SK-N-SH treated with all-trans-retinoic acid at 6 μM for 48 hours (cell line): ENCODE results near the gene PRICKLE3.

Experiments
- ISL1 ChIP-seq: fragments of 250-450 bp; sonication (Bioruptor Pico); IDR thresholded peaks from 2 replicates; pipeline ENCODE4 v2.1.2; 2022; ENCODE audit warnings: mild to moderate bottlenecking, moderate library complexity
- RARB ChIP-seq: fragments of 250-450 bp; sonication (Bioruptor Pico); IDR thresholded peaks from 2 replicates; pipeline ENCODE4 v1.8.0; 2021; ENCODE audit warnings: mild to moderate bottlenecking, moderate library complexity
- SNAI2 ChIP-seq: fragments of 250-450 bp; sonication (Bioruptor Pico); IDR thresholded peaks from 2 replicates; pipeline ENCODE4 v1.5.0; 2020; ENCODE audit warnings: mild to moderate bottlenecking, moderate library complexity
- TOX ChIP-seq: fragments of 250-450 bp; sonication (Bioruptor Pico); IDR thresholded peaks from 2 replicates; pipeline ENCODE4 v1.8.0; 2021; ENCODE audit warnings: mild to moderate bottlenecking, moderate library complexity, borderline replicate concordance
- TF ChIP-seq, protein P1 (sequence below): fragments of 250-450 bp; sonication (Bioruptor Pico); IDR thresholded peaks from 2 replicates; pipeline ENCODE4 v1.5.0; 2020; ENCODE audit warnings: mild to moderate bottlenecking, moderate library complexity

DNA sequence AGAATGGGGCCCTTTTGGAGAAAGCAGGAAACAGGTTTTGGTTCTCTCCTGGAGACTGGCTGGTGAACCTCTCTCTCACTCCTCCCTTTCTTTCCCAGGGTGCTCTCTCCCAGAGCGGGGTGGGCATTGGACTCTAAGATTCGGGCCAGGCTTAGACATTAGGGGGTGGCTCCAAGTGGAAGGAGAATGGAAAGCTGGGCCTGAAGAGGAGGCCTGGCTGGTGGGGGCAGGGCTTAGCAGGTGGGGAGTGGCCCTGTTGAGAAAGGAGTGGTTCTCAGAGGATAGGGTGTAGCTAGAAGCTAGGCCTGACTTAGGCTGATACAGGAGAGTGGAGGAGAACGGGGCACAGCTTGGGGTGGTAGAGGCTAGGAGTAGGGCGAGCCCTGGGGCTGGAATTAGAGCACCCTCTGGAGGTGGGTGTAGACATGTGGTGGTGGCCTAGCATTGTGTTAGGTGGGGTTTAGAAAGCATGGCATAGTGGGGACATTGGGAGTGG lies 8.8 kb downstream of the PRICKLE3 start:
- TF ChIP-seq SNAI2 (CRISPR knock-in tag): no peak
- TF ChIP-seq, protein P1, sequence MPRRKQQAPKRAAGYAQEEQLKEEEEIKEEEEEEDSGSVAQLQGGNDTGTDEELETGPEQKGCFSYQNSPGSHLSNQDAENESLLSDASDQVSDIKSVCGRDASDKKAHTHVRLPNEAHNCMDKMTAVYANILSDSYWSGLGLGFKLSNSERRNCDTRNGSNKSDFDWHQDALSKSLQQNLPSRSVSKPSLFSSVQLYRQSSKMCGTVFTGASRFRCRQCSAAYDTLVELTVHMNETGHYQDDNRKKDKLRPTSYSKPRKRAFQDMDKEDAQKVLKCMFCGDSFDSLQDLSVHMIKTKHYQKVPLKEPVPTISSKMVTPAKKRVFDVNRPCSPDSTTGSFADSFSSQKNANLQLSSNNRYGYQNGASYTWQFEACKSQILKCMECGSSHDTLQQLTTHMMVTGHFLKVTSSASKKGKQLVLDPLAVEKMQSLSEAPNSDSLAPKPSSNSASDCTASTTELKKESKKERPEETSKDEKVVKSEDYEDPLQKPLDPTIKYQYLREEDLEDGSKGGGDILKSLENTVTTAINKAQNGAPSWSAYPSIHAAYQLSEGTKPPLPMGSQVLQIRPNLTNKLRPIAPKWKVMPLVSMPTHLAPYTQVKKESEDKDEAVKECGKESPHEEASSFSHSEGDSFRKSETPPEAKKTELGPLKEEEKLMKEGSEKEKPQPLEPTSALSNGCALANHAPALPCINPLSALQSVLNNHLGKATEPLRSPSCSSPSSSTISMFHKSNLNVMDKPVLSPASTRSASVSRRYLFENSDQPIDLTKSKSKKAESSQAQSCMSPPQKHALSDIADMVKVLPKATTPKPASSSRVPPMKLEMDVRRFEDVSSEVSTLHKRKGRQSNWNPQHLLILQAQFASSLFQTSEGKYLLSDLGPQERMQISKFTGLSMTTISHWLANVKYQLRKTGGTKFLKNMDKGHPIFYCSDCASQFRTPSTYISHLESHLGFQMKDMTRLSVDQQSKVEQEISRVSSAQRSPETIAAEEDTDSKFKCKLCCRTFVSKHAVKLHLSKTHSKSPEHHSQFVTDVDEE (CRISPR knock-in tag): no peak
- no peak for TF ChIP-seq RARB (CRISPR knock-in tag)
- no peak for TF ChIP-seq ISL1
- no peak for TF ChIP-seq TOX (CRISPR knock-in tag)
